ENCODE results near the gene CCDC51. TPM values are rescaled to one million over a fixed set of nuclear protein-coding genes. Genes with fewer than 3 reads are reported as not detected.

CCDC51 gene
- total and polyA plus RNA-seq, 2 experiments from 2014 or later, result 20.8 to 24.1 TPM

- TF ChIP-seq ZNF462 (CRISPR knock-in tag; IDR thresholded peaks at IDR 0.05) (no peak), CTCF (conservative IDR thresholded peaks at IDR 0.05; ENCODE audit: low read depth in 2 of 2) (no peak)
Measured at GRCh38 chr3:48423241-48423882, 16.6 kb downstream of the CCDC51 start (continued).

GRCh38 chr3:48422681-48423080, 17.2 kb downstream of the CCDC51 start:
- no peaks in the 10 kb centered on the region for H3K9me2 ChIP-seq (ENCODE audit: insufficient read depth)
- no peak for DNase-seq (ENCODE audit: low spot score)
- peaks cover 3% of the 10 kb centered on the region; the same call in 1 of the 3 replicates for H3K9me3 Mint-ChIP-seq
- no peak overlapping the region for H3K4me3 Mint-ChIP-seq
- H4K20me1 ChIP-seq (replicated peaks; ENCODE audit: insufficient read depth), result peaks cover 33% of the 10 kb centered on the region
- no peak overlapping the region for H3K27ac ChIP-seq (ENCODE audit: low read depth)
- peaks cover 31% of the 10 kb centered on the region for H3K4me1 Mint-ChIP-seq
- H3K36me3 ChIP-seq (ENCODE audit: insufficient read depth), result no peaks in the 10 kb centered on the region; the same call in 1 of the 2 replicates
- no peak overlapping the region for H3K4me3 ChIP-seq
- H3K27me3 ChIP-seq (ENCODE audit: insufficient read depth), result no peaks in the 10 kb centered on the region
- no peak overlapping the region for H3K4me2 ChIP-seq
- H3K27me3 Mint-ChIP-seq (ENCODE audit: insufficient read depth, low read depth, poor library complexity), result peaks cover 9% of the 10 kb centered on the region
- no peak overlapping the region; the same call in 1 of the 2 replicates for H3K27ac Mint-ChIP-seq
- peaks cover 54% of the 10 kb centered on the region for H3K36me3 Mint-ChIP-seq (ENCODE audit: low read depth)
- H2AFZ ChIP-seq, result no peak overlapping the region
- peaks cover 12% of the 10 kb centered on the region for H3K4me1 ChIP-seq (ENCODE audit: insufficient read depth)
- peaks cover 54% of the 10 kb centered on the region for H3K79me2 ChIP-seq (replicated peaks; ENCODE audit: insufficient read depth)
- ATAC-seq, result no peak
- H3F3A ChIP-seq (replicated peaks; ENCODE audit: low read depth), result no peaks in the 10 kb centered on the region; the same call in 1 of the 2 replicates
- TF ChIP-seq CREB1 (CRISPR knock-in tag; IDR thresholded peaks at IDR 0.05; ENCODE audit: low read depth) (no peak), REST (IDR thresholded peaks at IDR 0.05; ENCODE audit: unreplicated experiment) (no peak), POLR2AphosphoS5 (IDR thresholded peaks at IDR 0.05; ENCODE audit: low read depth) (no peak), CTCF (conservative IDR thresholded peaks at IDR 0.05; ENCODE audit: low read depth in 2 of 2) (no peak), EZH2 (IDR thresholded peaks at IDR 0.05; ENCODE audit: low read depth, unreplicated experiment) (no peak), NANOG (IDR thresholded peaks at IDR 0.05; ENCODE audit: borderline replicate concordance) (no peak), ZNF114 (CRISPR knock-in tag; IDR thresholded peaks at IDR 0.05) (no peak), JUNB (IDR thresholded peaks at IDR 0.05; ENCODE audit: unreplicated experiment) (no peak), STAT1 (IDR thresholded peaks at IDR 0.05; ENCODE audit: unreplicated experiment) (no peak)

Measured in GM23338 (cell line).